Esophagus muscularis mucosa (tissue), 4 donors: Measurements from ENCODE around the gene SWT1. TPM values are rescaled to one million over a fixed set of nuclear protein-coding genes. Genes with fewer than 3 reads are reported as not detected.

ENCODE experiments used
- DNase-seq: peaks from one replicate; pipeline ENCODE4 v3.0.0-alpha.2; 2017; ENCODE audit errors: extremely low spot score
- H3K27ac ChIP-seq, 4 donors: fragments of 200-600 bp; sonication (generic); replicated peaks in 1 of 4; 1 replicate in 3 of 4; 2 replicates in 1 of 4; pipeline ENCODE4 v1.5.1; 2016 to 2019; ENCODE audit warnings: mild to moderate bottlenecking in 1 of 4
- H3K27me3 ChIP-seq, 4 donors: fragments of 200-600 bp; sonication (generic); one replicate each; pipeline versions ENCODE4 v1.5.1 to v1.6.0; 2016 to 2019
- H3K36me3 ChIP-seq, 4 donors: fragments of 200-600 bp; sonication (generic); one replicate each; pipeline ENCODE4 v1.5.1; 2016 to 2019
- H3K4me1 ChIP-seq, 4 donors: fragments of 200-600 bp; sonication (generic); one replicate each; pipeline ENCODE4 v1.5.1; 2016 to 2019
- H3K4me3 ChIP-seq, 4 donors: fragments of 200-600 bp; sonication (generic); 1 replicate in 2 of 4; 2 replicates in 2 of 4; pipeline ENCODE4 v1.5.1; 2016 to 2019; ENCODE audit warnings: mild to moderate bottlenecking in 4 of 4, moderate library complexity in 1 of 4
- H3K9me3 ChIP-seq, 4 donors: fragments of 200-600 bp; sonication (generic); 1 replicate in 3 of 4; 2 replicates in 1 of 4; pipeline ENCODE4 v1.5.1; 2016 to 2019
- CTCF ChIP-seq, 3 experiments: fragments of 200-600 bp in 2 of 3; fragments of 450-650 bp in 1 of 3; sonication (generic) in 2 of 3; IDR thresholded peaks; one replicate each; pipeline ENCODE4 v1.5.1; 2017 to 2019; ENCODE audit warnings: antibody characterized with exemption in 3 of 3, mild to moderate bottlenecking in 2 of 3, moderate library complexity in 1 of 3
- EP300 ChIP-seq: sonication (generic); formaldehyde crosslinking; IDR thresholded peaks from one replicate; pipeline ENCODE4 v1.6.1; 2017; ENCODE audit warnings: antibody characterized with exemption
- POLR2A ChIP-seq: fragments of 450-650 bp; IDR thresholded peaks from one replicate; pipeline ENCODE4 v1.6.1; 2017; ENCODE audit warnings: antibody characterized with exemption, moderate library complexity, mild to moderate bottlenecking, low read depth
- POLR2AphosphoS5 ChIP-seq, 2 donors: sonication (generic); formaldehyde crosslinking; IDR thresholded peaks; one replicate each; pipeline ENCODE4 v1.6.1; 2017; ENCODE audit warnings: antibody characterized with exemption in 2 of 2
- WGBS: methylation state at CpG from one replicate; pipeline ENCODE4 v1.1.5; 2018; 5-methylcytosine and 5-hydroxymethylcytosine counted together
- intact Hi-C: fragments of 100-400 bp; cut with DNase I; formaldehyde crosslinking; loops from one replicate; pipeline ENCODE4 v1.15.1; 2023
- total RNA-seq, 4 donors: library from RNA; depleted of rRNA; stranded (reverse); fragments of >200 nt; gene quantifications; one replicate each; pipeline versions ENCODE4 v1.1.0 to v1.2.1, GENCODE V29; 2016

Gene SWT1
- total RNA-seq, 4 donors from 2014 or later: 5.8 to 9.6 (median 6.3) TPM

GRCh38 chr1:185268352-185268751, 111.4 kb downstream of the SWT1 start:
- no peak for DNase-seq
- Histone ChIP-seq H3K36me3 (peaks cover 0 to 8% (median 0%) of the 10 kb centered on the region in 4 donors), H3K27ac (no peak overlapping the region), H3K27me3 (no peaks in the 10 kb centered on the region), H3K4me3 (no peak overlapping the region), H3K4me1 (no peaks in the 10 kb centered on the region), H3K9me3 (no peaks in the 10 kb centered on the region)
- TF ChIP-seq POLR2A (no peak), POLR2AphosphoS5 (IDR thresholded peaks at IDR 0.05) (no peak), CTCF (IDR thresholded peaks at IDR 0.05) (no peak), EP300 (no peak)
- intact Hi-C loops: no loop called here
- 79% methylated on average over 2 of the region's 2 CpGs for WGBS

- no peaks in the 10 kb centered on the region for H3K27me3 ChIP-seq
- no peaks in the 10 kb centered on the region for H3K9me3 ChIP-seq
- TF ChIP-seq EP300: no peak
- TF ChIP-seq POLR2AphosphoS5 (IDR thresholded peaks at IDR 0.05): no peak
- no peak for TF ChIP-seq CTCF (IDR thresholded peaks at IDR 0.05)
- no peak for TF ChIP-seq POLR2A
- intact Hi-C loops: no loop called here
- no peak for DNase-seq
- no peak overlapping the region for H3K27ac ChIP-seq
- no peak overlapping the region for H3K4me3 ChIP-seq
- no peaks in the 10 kb centered on the region for H3K4me1 ChIP-seq
- peaks cover 0 to 8% (median 0%) of the 10 kb centered on the region in 4 donors for H3K36me3 ChIP-seq
- 87% methylated on average over 4 of the region's 4 CpGs for WGBS
Observed at GRCh38 chr1:185271921-185272320, 115.0 kb downstream of the SWT1 start.

GRCh38 chr1:185279571-185279970, 122.6 kb downstream of the SWT1 start:
- Histone ChIP-seq H3K4me1 (peaks cover 0 to 9% (median 3%) of the 10 kb centered on the region in 4 donors), H3K36me3 (peaks cover 0 to 21% (median 6%) of the 10 kb centered on the region in 4 donors), H3K27ac (no peak overlapping the region), H3K4me3 (no peak overlapping the region), H3K9me3 (no peaks in the 10 kb centered on the region), H3K27me3 (no peaks in the 10 kb centered on the region)
- TF ChIP-seq POLR2AphosphoS5 (IDR thresholded peaks at IDR 0.05): no peak
- TF ChIP-seq POLR2A: no peak
- no peak for TF ChIP-seq EP300
- TF ChIP-seq CTCF (IDR thresholded peaks at IDR 0.05): no peak
- no peak for DNase-seq
- intact Hi-C loops: no loop called here

- TF ChIP-seq EP300: no peak
- TF ChIP-seq CTCF (IDR thresholded peaks at IDR 0.05): no peak
- DNase-seq: no peak
- peaks cover 0 to 14% (median 8%) of the 10 kb centered on the region in 4 donors for H3K4me1 ChIP-seq
- peaks cover 0 to 21% (median 6%) of the 10 kb centered on the region in 4 donors for H3K36me3 ChIP-seq
- H3K27ac ChIP-seq: no peak overlapping the region
- H3K9me3 ChIP-seq: no peaks in the 10 kb centered on the region
- intact Hi-C loops: no loop called here
- no peak overlapping the region for H3K4me3 ChIP-seq
- 100% methylated on average over 1 of the region's 2 CpGs for WGBS
- H3K27me3 ChIP-seq: no peaks in the 10 kb centered on the region
Observed at GRCh38 chr1:185280589-185280988, 123.6 kb downstream of the SWT1 start.

- TF ChIP-seq POLR2A (no peak), CTCF (IDR thresholded peaks at IDR 0.05) (no peak), POLR2AphosphoS5 (IDR thresholded peaks at IDR 0.05) (no peak), EP300 (no peak)
- 87% methylated on average over 3 of the region's 3 CpGs for WGBS
- intact Hi-C loops: no loop called here
Observed at GRCh38 chr1:185281245-185281644, 124.3 kb downstream of the SWT1 start.

More at GRCh38 chr1:185281245-185281644, 124.3 kb downstream of the SWT1 start:
- Histone ChIP-seq H3K4me1 (peaks cover 0 to 14% (median 8%) of the 10 kb centered on the region in 4 donors), H3K36me3 (peaks cover 0 to 21% (median 6%) of the 10 kb centered on the region in 4 donors), H3K9me3 (no peaks in the 10 kb centered on the region), H3K4me3 (no peak overlapping the region), H3K27ac (no peak overlapping the region), H3K27me3 (no peaks in the 10 kb centered on the region)
- DNase-seq: no peak
